Stomach (tissue), 4 donors: ENCODE measurements around the gene DMAC2L.

ENCODE experiments used
- EP300 ChIP-seq: sonication (generic); formaldehyde crosslinking; IDR thresholded peaks from one replicate; pipeline ENCODE4 v1.6.1; 2017; ENCODE audit warnings: antibody characterized with exemption
- POLR2A ChIP-seq, 4 donors: fragments of 450-650 bp; IDR thresholded peaks; one replicate each; pipeline ENCODE4 v1.6.1; 2016; ENCODE audit warnings: antibody characterized with exemption in 4 of 4, control low read depth in 2 of 4, mild to moderate bottlenecking in 1 of 4, moderate library complexity in 1 of 4
- POLR2AphosphoS5 ChIP-seq, 3 donors: sonication (generic); formaldehyde crosslinking; IDR thresholded peaks; one replicate each; pipeline ENCODE4 v1.6.1; 2016; ENCODE audit warnings: antibody characterized with exemption in 3 of 3
- TF ChIP-seq, protein P1 (sequence below), 7 experiments: fragments of 450-650 bp in 4 of 7; fragments of 200-600 bp in 3 of 7; sonication (generic) in 3 of 7; IDR thresholded peaks; one replicate each; pipeline ENCODE4 v1.5.1; 2016 to 2019; ENCODE audit warnings: antibody characterized with exemption in 7 of 7, control low read depth in 2 of 7, mild to moderate bottlenecking in 1 of 7

DNA sequence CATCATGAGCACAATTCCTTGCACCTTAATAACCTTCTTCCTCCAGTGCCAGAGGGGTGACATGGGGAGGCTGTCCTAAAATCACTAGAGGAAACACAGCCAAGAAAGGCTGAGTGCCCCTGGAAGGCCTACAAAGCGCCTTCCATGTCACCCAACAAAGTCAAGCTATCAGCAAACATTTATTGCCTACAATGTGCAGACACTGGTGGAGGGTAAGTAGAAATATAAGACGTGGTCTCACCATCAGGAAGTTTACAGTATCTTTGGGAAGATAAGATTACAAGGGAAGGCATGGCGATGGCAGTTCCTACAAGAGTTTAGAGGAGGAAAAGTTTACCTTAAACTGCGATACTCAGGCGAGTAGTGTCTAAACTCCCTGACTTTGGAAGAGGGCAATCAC is 27.9 kb downstream of the DMAC2L start:
- TF ChIP-seq, protein P1, sequence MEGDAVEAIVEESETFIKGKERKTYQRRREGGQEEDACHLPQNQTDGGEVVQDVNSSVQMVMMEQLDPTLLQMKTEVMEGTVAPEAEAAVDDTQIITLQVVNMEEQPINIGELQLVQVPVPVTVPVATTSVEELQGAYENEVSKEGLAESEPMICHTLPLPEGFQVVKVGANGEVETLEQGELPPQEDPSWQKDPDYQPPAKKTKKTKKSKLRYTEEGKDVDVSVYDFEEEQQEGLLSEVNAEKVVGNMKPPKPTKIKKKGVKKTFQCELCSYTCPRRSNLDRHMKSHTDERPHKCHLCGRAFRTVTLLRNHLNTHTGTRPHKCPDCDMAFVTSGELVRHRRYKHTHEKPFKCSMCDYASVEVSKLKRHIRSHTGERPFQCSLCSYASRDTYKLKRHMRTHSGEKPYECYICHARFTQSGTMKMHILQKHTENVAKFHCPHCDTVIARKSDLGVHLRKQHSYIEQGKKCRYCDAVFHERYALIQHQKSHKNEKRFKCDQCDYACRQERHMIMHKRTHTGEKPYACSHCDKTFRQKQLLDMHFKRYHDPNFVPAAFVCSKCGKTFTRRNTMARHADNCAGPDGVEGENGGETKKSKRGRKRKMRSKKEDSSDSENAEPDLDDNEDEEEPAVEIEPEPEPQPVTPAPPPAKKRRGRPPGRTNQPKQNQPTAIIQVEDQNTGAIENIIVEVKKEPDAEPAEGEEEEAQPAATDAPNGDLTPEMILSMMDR (IDR thresholded peaks at IDR 0.05): no peak
- TF ChIP-seq EP300 (no peak), POLR2AphosphoS5 (IDR thresholded peaks at IDR 0.05) (no peak), POLR2A (IDR thresholded peaks at IDR 0.05) (no peak)
